ENCODE results near the gene CARD9.
"Not testable (repeated sequence)": the region's sequence is repeated elsewhere in the genome, so short reads cannot be mapped to it uniquely, and the experiment has no call there.

The CARD9 gene

DNA sequence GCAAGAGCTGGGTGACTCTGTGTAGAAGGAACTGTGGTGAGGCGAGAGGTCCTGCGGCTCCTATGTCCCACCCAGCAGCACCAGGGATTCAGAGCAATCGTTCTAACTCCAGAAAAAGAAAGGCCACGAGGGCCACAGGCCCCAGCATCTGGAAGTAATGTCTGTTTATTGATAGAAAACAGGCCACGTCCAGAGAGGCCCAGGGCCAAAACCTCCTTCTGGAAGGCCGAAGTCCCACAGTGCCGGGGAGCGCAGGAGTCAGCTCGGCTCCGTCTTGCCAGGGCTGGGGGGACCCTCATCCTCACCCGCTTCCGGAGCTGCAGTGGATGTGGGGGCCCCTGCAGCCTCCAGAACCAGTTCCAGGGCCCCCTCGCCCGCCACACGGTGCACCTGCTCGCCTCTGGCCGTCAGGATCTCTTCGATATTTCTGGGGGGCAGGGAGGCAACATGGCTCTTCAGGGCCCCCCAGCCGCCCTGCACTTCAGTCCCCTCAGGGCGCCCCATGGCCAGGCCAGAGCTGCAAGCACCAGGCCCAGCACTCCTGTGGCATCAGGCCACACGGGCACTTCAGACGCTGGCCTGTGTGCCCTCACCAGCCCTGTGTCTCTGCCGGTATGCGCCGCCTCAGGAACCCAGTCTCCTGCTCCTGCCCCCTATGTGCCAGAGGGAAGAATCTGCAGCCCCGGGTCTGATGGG, 11.6 kb downstream of the CARD9 start:
- DNase-seq = no peak

DNA sequence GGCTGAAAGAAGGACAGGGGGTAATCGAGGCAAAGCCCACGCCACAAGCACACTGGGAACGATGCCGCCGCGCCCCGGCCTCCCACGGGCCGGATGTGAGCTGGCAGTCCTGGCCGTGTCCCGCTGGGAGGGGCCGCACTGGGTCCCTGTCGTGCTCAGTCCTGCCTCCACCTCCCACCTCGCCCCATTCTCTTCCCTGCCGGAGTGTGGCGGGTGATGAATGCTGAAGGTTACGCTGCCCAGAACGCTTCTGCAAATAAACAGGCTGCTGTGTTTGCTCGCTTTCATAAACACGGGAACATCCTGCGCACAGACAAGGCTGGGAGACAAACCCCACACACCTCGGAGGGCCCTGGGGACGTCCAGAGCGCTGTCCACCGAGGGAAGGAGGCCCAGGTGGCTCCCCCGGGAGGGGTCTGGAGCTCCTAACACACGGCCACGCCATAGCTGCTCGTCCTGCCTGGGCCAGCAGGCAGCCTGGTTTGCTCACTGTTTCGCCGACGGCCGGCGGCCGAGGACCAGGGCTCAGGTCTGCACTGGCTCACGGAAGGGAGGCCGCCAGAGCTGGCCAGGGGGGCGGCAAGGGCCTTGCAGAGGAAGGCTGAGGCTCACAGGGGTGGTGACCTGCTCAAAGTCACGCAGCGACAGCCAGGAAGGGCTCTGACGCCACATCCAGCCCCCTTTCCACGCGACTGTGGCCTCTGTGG, 12.3 kb downstream of the CARD9 start:
- DNase-seq = no peak

- no peak for DNase-seq
These were observed 13.4 kb downstream of the CARD9 start for GRCh38 chr9:136359774-136360718.

GRCh38 chr9:136358888-136359287, 14.6 kb downstream of the CARD9 start:
- DNase-seq = no peak

DNA sequence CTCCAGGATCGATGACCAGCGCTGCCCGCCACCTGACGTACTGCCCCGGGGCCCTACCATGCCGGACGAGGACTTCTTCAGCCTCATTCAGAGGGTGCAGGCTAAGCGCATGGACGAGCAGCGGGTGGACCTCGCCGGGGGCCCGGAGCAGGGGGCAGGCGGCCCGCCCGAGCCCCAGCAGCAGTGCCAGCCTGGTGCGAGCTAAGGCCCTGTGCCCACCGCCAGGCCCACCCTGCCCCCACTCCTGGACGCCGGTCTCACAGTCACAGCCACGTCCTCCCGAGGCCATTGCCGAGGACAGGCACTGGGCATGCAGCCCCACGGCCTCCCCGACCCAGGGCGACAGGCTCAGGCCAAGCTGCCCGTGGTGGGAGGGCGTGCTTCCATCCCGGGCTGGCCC, 15.5 kb downstream of the CARD9 start:
- DNase-seq = no peak

DNA sequence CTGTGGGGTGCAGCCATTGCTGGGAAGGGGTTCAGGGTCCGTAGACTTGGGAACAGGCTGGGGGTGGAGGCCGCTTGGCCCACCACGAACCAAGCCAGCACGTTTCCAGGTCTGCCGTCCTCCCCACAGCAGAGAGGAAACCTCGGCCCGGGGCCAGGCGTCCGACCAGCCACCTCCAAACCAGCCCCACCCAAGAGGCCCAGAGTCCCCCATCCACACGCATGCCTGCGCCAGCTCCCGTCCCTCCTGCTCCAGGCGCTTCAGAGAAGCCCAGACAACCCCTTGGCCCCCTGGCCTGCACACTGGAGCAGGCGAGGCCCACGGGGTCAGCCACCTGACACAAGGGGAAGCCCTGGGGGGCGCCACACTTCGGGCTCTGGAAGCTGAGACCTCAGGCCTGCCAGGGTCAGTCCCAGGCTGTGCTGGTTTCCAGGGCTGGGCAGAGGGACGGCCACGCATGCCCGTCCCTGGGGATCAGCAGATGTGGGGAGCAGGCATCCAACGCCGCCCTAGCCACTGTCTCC, 16.2 kb downstream of the CARD9 start:
- DNase-seq = no peak

DNA sequence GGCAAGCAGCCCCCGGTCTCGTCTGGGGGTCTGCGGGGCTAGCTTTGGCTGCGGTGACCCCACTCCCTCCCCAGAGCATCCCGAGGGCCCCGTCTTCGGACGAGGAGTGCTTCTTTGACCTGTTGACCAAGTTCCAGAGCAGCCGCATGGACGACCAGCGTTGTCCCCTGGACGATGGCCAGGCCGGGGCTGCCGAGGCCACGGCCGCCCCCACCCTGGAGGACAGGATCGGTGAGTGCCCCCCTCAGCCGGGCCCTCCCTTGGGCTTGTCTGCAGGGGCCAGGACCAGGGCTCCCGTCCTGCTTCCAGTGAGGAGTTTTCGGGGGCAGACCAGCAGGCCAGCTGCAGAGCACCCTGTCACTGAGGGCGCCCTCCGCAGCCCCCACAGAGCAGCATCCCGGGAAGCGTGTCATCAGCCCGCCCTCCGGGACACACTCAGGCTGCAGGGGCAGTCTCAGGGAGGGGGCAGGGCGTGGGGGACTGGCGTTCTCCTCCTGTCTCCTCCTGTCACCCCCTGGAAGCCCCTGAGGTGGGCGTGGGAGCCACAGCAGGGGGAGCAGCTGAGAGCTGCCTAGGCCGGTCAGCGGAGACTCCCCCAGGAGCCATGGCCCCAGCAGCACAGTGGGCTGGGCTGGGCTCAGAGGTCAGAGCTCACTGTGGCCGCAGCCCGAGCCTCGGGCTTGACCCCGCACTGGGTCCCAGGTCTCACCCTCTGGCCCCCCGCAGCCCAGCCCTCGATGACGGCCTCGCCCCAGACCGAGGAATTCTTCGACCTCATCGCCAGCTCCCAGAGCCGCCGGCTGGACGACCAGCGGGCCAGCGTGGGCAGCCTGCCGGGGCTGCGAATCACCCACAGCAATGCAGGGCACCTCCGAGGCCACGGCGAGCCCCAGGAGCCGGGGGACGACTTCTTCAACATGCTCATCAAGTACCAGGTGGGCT, 17.6 kb downstream of the CARD9 start:
- no peak for DNase-seq

DNA sequence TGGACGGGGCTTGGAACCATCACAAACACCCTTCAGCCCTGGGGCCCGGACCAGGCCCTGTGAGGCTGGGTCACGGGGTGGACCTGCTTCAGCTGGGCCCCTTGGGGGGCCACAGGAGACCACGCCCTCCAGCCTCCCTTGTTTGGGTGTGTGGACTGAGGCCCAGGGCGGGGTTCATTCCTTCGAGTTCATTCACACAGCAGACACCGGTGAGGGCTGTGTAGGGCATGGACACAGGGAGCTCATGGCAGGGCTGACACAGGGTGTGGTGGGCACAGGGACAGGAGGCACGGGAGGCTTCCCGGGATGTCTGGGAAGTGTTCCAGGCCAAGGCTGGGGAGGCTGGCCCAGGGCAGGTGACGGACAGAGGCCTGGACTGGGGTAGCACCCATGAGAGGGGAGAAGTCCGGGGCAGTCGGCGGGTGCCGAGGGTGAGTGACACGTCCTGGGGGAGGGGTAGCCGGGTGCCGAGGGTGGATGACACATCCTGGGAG, 18.8 kb downstream of the CARD9 start:
- no peak for DNase-seq

DNA sequence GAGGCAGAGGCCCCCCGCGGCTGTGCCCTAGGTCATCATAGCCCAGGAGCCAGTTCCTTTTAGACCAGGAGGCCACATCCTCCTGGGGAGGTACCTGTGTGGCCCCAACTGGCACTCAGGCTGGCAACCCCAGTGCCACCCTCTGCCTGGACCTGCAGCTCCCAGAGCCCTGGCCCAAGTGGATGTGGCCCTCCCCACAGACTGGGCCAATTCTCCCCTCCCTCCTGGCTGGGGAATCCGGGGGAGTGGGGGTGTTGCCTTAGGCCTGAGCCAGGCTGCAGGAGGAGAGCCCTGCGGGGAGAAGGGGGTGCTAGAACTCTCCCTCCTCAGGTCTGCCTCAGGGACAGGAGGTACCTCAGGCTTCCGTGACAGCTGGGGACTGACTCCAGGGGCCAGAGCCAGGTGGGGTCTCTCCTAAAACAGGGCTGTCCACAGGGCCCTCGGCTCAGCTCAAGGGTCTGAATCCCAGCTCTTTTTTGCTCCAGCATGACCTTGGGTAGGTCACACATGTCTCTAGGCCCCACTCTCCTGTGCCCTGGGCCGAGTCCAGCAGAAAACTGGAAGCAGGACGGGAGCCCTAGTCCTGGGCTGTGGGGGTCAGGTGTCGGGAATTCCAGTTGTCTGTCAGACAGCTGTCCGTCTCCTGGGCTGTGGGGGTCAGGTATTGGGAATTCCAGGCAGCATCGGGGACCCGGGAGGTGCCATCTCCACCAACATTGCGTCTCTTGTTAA, 19.5 kb downstream of the CARD9 start:
- no peak for DNase-seq

DNA sequence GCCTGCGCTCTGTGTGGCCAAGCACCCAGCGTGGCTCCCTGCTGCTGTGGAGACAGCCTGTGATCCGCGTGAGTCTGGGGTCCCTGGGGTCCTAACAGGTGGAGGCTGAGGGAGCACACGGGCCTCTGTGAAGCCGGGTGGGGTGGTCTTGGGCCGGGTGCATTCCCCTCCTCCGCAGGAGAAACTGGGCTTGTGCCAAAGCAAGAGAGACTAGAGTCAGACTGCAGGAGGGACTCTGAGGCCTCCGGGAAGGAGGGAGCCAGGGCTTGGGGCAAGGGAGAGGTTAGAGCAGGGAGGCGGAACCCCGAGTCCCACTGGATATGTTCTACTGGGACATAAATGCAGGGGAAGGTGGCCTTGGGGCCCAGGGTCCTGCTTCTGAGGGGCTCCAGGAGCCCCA, 20.4 kb downstream of the CARD9 start:
- DNase-seq = no peak

- DNase-seq = no peak
These were observed 20.8 kb downstream of the CARD9 start for GRCh38 chr9:136352682-136353081.

DNA sequence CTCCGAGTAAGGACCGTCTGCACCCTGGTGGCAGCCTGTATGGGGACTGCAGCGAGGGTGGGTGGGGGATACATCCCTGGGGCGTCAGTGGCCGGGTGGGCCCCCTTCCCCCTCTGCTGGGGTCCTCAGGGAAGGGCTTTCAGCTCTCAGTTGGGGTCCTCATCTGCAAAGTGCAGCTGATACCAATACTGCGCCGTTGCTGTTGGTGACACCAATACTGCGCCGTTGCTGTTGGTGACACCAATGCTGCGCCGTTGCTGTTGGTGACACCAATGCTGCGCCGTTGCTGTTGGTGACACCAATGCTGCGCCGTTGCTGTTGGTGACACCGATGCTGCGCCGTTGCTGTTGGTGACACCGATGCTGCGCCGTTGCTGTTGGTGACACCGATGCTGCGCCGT, 21.6 kb downstream of the CARD9 start:
- DNase-seq = not testable (repeated sequence)

DNA sequence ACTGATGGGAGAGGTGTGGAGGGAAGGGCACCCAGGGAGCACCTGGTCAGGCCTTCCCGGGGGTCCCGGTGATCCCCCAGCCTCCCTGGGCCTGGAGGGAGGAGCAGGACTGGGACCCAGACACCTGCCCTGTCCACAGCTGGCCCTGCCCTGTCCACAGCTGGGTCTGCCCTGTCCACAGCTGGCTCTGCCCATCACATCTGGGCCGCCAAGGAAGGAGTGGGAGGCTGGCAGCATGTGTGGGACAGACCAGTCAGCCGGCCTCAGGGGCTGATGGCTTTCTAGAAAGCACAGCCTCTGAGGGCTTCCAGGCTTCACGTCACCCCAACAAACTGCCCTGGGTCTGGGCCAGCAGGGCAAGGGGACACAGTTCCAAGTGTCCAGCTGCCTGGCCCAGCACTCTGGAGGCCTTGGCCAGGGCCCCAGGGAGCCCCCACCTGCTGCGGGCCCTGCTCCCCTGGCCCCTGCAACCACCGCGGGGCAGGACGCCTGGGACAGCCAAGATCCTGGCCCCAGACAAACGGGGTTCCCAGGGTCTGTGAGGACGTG, 22.1 kb downstream of the CARD9 start:
- DNase-seq = no peak

- DNase-seq = no peak
These were observed 23.9 kb downstream of the CARD9 start for GRCh38 chr9:136349546-136349945.

DNA sequence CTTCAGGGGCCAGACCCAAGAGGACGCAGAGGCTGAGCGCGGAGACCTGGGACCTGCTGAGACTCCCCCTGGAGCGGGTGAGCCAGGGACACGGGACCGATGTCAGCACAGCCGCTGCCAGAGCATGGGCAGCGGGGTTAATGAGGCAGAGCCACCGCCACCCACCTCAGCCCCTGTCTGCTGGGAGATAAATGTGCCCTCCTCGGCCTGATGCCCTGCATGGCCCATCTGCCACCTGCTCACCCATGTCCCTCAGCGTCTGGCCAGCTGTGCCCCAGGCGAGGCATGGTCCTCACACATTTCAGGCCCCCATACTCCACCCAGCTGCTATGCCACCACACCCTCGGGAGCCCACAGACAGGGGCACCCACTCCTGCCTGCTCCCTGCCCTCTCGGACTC, 24.8 kb downstream of the CARD9 start:
- no peak for DNase-seq

- no peak for DNase-seq
These were observed 25.8 kb downstream of the CARD9 start for GRCh38 chr9:136347472-136348256.

- no peak for DNase-seq
These were observed 26.5 kb downstream of the CARD9 start for GRCh38 chr9:136346927-136347465.

GRCh38 chr9:136346157-136346481, 27.4 kb downstream of the CARD9 start:
- DNase-seq = no peak

DNA sequence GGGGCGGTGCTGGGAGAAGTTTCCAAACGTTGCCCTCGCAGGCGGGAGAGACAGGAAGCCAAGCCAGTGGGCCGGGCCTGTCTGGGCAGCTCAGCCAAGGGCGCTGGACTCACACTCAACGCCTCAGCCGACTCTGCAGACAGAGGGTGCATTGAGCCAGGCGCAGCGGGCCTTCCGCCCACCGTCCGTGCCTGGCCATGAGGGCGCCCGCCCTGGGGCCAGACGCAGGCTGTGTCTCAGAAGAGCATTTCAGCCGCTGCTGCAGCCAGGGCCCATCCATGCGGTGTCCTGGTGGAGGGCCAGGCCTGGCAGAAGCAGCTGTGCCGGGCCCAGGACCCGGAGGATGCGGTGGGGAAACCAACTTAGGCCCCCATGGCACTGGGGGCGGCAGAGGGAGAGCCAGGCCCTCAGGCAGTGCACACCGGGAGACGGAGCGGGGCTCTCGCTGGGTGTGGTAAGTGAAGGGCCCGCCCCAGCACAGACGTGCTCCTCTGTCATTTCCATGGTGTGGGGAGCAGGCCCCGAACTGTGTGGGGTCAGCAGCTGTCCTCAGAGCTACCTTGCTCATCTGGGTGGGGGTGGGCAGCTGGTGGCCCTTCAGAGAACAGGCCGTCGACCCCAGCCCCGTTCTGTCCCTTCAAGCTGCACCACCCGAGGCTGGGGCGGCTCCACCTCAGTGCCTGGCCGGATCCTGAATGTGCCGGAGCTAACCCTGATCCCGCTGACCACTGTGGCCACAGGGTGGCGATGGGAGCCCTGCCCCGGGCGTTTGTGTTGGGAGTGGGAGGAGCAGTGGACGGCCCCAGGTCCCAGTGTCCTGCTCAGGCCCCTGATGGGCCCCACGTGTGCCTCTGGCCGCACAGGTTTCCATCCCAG, 27.9 kb downstream of the CARD9 start:
- DNase-seq = no peak

Measured in MV-4-11 (cell line).